Stomach smooth muscle (tissue), 2 donors: ENCODE results near the gene ADRA2C.

Experiments used
- H3K27ac ChIP-seq: one replicate; pipeline ENCODE4 v1.7.0; 2013; ENCODE audit warnings: mild to moderate bottlenecking, low read length, inconsistent platforms
- H3K27me3 ChIP-seq, 2 donors: one replicate each; pipeline ENCODE4 v1.7.0; 2013; ENCODE audit warnings: low read length in 2 of 2; ENCODE audit not compliant: insufficient read depth in 2 of 2, control insufficient read depth in 1 of 2
- H3K36me3 ChIP-seq, 2 donors: one replicate each; pipeline ENCODE4 v1.7.0; 2013; ENCODE audit warnings: low read length in 2 of 2; ENCODE audit not compliant: control insufficient read depth in 2 of 2, insufficient read depth in 2 of 2
- H3K4me1 ChIP-seq: one replicate; pipeline ENCODE4 v1.7.0; 2013; ENCODE audit warnings: low read length; ENCODE audit not compliant: control insufficient read depth, insufficient read depth
- H3K4me3 ChIP-seq, 2 donors: one replicate each; pipeline ENCODE4 v1.7.0; 2013; ENCODE audit warnings: low read length in 2 of 2
- H3K9ac ChIP-seq, 2 donors: one replicate each; pipeline ENCODE4 v1.7.0; 2013; ENCODE audit warnings: low read length in 2 of 2, mild to moderate bottlenecking in 1 of 2
- H3K9me3 ChIP-seq, 2 donors: one replicate each; pipeline ENCODE4 v1.7.0; 2013; ENCODE audit warnings: low read length in 2 of 2; ENCODE audit not compliant: control insufficient read depth in 2 of 2
- donor health status: healthy.
- donor health status: Pancreatic carcinoma.

ADRA2C gene

DNA sequence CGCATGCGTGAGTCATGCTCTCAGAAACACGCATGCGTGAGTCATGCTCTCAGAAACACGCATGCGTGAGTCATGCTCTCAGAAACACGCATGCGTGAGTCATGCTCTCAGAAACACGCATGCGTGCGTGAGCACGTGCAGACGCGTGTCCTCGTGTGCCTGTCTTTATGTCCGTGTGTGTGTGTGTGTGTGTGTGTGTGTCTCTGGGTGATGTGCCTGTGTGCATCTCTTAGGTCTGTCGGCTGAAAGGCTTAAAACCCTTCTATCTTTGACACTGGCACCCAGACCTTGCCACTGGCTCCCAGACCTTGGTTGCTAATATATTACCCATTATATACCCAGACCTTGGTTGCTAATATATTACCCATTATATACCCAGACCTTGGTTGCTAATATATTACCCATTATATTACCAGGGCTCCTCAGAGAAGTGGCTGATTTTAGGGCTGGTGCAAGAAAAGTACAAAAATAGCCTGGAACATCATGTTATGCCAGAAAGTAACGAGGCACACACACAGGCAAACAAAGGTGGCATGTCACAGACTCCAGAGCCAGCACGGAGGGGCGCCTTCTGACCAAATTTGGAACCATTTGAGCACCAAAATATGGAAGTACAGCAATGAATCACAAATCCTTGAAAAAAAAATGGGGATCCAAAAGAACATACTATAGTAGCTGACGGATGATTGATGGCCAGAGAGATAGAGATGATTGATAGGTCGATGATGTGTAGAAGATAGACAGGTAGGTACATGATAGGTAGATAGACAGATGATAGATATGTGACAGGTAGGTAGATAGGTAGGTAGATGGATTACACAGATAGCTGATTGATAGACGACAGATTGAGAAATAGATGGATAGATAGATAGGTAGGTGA lies 19.2 kb upstream of the ADRA2C start:
- Histone ChIP-seq H3K4me1 (no peaks in the 10 kb centered on the region), H3K9me3 (peaks cover 0 to 6% of the 10 kb centered on the region in 2 donors), H3K27ac (no peak overlapping the region), H3K36me3 (no peaks in the 10 kb centered on the region), H3K4me3 (no peak overlapping the region), H3K27me3 (peaks cover 51 to 52% of the 10 kb centered on the region in 2 donors), H3K9ac (no peak overlapping the region)

DNA sequence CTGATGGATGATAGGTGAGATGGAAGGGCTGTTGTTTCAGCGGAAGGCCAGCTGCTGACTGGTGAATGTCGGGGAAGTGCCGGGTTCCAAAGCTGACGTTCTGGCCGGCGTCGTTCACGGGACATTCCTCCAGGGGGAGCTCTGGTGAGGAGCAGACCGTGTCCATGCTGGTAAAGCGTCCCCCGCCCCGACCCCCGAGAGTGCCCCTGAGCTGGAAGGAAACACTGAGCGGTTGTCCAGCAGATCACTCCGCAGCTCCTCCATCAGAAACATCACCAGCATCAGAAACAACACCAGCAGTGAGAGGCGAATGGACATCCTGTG lies 18.6 kb upstream of the ADRA2C start:
- Histone ChIP-seq H3K36me3 (no peaks in the 10 kb centered on the region), H3K27me3 (peaks cover 45 to 50% of the 10 kb centered on the region in 2 donors), H3K9ac (no peak overlapping the region), H3K4me3 (no peak overlapping the region), H3K9me3 (peaks cover 0 to under 1% of the 10 kb centered on the region in 2 donors), H3K27ac (no peak overlapping the region), H3K4me1 (no peaks in the 10 kb centered on the region)

DNA sequence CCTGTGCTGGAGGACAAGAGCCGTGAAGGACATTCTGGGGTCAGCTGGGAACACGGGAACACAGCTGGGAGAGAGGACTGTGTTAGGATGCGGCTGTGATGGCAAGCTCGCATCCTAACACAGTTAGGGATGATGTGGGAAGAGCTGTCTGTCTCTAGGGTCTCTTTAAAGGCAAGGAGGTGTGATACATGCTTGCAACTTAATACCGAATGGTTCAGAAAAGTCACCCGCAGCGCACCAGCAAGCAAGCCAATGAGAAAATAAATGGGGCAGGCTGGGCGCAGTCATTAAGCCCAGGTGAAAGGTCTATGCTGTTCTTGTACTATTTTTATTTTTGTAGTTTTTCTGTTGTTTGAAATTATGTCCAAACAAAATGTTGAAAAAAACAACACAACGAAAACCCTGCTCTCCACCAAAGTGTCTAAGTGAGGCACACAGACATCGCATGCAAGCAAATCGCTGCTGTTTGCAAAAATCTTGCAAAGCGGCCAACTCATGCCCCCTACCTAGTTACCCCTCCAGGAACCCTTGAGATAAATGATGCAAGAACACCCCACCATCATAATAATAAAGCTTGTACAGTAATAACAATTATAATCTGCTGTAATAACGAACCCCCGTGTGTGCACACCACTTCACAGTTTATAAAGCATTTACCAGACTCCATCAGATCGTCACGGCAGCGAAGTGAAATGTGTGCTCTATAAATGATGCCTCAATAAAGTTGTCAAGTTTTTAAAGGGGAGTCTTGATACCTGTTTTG lies 17.9 kb upstream of the ADRA2C start:
- H3K4me3 ChIP-seq, result no peak overlapping the region
- no peak overlapping the region for H3K9ac ChIP-seq
- H3K36me3 ChIP-seq, result no peaks in the 10 kb centered on the region
- no peak overlapping the region for H3K27ac ChIP-seq
- no peaks in the 10 kb centered on the region for H3K4me1 ChIP-seq
- no peaks in the 10 kb centered on the region for H3K9me3 ChIP-seq
- peaks cover 37 to 43% of the 10 kb centered on the region in 2 donors for H3K27me3 ChIP-seq

DNA sequence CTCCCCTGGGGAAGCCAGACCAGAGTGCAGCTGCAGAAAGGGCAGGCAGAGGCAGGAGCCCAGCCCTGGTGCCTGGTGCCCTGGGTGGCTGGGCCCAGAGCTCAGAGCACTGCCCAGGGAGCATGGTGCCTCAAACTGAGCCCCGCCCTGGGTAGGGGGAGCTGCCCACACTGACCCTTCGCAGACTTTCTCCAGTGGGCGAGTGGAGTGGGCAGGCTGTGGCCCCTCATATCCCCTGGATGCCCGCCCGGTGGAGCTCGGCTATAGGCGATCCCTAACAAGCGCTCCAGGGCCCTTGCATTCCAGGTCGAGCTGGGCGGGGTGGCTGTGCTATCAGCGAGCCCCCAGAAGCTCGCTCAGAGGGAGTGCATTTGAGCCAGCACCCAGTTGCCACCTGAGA lies 17.1 kb upstream of the ADRA2C start:
- H3K36me3 ChIP-seq, result no peaks in the 10 kb centered on the region
- H3K27ac ChIP-seq, result no peak overlapping the region
- H3K4me3 ChIP-seq, result no peak overlapping the region
- H3K9ac ChIP-seq, result no peak overlapping the region
- H3K27me3 ChIP-seq, result peaks cover 33 to 36% of the 10 kb centered on the region in 2 donors
- H3K9me3 ChIP-seq, result no peaks in the 10 kb centered on the region
- H3K4me1 ChIP-seq, result no peaks in the 10 kb centered on the region

DNA sequence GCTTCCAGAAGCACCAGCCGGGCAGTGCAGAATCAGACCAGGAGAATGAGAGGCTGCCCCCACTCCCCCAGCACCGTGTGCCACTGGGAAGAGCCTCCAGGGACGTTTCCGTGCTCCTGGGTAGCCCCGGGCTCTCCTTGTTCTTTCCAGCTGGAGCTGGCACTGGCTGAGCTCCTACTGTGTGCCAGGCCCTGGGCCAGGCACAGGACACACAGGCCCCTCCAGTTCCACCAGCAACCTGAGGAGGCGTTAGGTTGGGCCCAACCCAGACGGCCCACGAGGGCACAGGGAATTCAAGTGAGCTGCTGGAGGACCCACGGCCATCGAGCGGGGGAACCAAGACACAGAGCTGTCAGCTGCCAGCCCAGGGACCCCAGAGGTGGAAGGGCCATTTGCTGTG lies 15.9 kb upstream of the ADRA2C start:
- Histone ChIP-seq H3K27me3 (peaks cover 21 to 27% of the 10 kb centered on the region in 2 donors), H3K4me3 (no peak overlapping the region), H3K9me3 (no peaks in the 10 kb centered on the region), H3K9ac (no peak overlapping the region), H3K36me3 (no peaks in the 10 kb centered on the region), H3K4me1 (no peaks in the 10 kb centered on the region), H3K27ac (no peak overlapping the region)

DNA sequence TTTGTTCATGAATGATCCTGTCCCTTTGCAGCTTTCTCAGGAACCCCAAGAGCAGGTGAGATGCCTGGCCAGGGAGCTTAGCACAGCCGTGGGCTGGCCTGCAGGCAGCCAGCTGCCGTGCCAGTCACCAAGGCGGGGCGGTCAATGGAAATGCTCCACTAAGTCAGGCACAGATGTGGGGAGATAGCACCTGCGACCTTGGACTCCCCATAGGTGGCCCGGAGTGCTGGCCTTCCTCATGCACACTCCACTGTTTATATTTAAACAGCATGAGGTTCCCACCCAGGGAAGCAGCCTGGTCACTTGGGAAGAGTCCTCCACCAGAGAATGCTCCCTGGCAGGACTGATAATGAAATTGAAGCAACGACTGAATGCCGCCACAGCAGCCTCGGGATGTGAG lies 14.2 kb upstream of the ADRA2C start:
- H3K4me1 ChIP-seq, result no peaks in the 10 kb centered on the region
- H3K4me3 ChIP-seq, result no peak overlapping the region
- H3K9me3 ChIP-seq, result peaks cover 0 to 6% of the 10 kb centered on the region in 2 donors
- no peak overlapping the region for H3K27ac ChIP-seq
- H3K9ac ChIP-seq, result no peak overlapping the region
- no peaks in the 10 kb centered on the region for H3K36me3 ChIP-seq
- peaks cover 8 to 20% of the 10 kb centered on the region in 2 donors for H3K27me3 ChIP-seq

DNA sequence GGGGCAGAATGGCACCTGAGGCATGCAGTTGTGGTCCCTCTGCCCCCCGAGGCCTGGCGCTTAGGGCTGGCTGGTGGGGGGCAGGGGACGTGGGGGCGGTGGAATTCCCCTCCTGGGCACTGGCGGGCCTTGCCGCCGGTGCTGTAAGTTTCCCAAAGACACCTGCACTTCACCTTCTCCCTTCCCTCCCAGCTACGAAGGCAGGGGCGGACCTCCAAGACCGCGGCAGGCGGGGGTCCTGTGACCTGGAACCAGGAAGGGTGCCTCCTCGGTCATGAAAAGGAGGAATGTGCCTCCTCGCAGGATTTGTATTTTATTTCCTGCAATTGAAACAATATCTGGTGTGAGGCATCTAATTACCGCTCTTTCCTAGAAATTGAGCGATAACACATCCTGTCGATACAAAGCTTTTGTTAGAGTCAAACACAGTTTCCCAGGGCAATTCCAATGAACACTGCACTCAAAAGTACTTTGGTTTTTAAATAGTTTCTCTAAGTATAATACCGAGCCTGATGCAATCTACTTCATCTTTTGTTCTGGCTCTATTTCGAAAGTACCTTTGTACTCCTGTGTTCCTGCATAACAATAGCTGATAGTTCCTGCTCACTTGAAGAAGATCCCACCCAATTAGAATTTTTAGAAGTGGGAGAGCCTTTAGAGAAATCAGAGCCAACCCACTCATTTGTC lies 12.3 kb upstream of the ADRA2C start:
- no peak overlapping the region for H3K27ac ChIP-seq
- H3K4me3 ChIP-seq, result no peak overlapping the region
- H3K9me3 ChIP-seq, result peaks cover 0 to 9% of the 10 kb centered on the region in 2 donors
- H3K4me1 ChIP-seq, result no peaks in the 10 kb centered on the region
- no peak overlapping the region for H3K9ac ChIP-seq
- H3K36me3 ChIP-seq, result no peaks in the 10 kb centered on the region
- peaks cover 3 to 16% of the 10 kb centered on the region in 2 donors for H3K27me3 ChIP-seq

DNA sequence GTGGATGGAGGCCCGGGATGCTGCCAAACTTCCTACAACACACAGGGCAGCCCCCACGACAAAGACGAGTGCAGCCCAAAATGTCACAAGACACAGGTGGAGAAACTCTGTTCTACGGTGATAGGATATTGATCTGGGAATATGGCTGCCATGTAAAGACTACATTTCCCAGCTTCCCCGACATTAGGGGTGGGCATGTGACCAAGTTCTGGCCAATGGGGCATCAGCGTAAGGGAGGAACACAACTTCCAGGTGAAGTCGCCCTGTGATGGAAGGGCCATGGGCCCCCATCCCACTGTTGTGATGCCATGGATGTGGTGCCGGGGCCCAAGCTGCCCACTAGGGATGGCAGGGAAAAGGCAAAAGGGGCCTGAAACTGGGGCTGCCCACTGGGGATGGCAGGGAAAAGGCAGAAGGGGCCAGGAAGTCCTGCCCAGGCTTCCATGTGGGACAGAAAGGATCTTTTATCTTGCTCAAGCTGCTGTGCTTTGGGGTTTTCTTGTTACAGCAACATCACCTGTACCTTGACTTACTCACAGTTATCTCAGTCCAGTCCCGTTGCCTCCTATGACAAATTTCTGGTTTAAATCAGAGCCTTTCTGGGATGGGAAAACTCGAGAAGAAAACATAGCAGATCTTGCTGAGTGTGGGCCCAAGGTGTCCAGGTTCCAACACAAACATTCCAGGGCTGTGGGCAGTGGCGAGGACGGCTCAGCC lies 9.7 kb upstream of the ADRA2C start:
- H3K9ac ChIP-seq, result no peak overlapping the region
- H3K4me3 ChIP-seq, result no peak overlapping the region
- peaks cover 3 to 13% of the 10 kb centered on the region in 2 donors for H3K27me3 ChIP-seq
- peaks cover 0 to 9% of the 10 kb centered on the region in 2 donors for H3K9me3 ChIP-seq
- H3K4me1 ChIP-seq, result no peaks in the 10 kb centered on the region
- no peaks in the 10 kb centered on the region for H3K36me3 ChIP-seq
- no peak overlapping the region for H3K27ac ChIP-seq

DNA sequence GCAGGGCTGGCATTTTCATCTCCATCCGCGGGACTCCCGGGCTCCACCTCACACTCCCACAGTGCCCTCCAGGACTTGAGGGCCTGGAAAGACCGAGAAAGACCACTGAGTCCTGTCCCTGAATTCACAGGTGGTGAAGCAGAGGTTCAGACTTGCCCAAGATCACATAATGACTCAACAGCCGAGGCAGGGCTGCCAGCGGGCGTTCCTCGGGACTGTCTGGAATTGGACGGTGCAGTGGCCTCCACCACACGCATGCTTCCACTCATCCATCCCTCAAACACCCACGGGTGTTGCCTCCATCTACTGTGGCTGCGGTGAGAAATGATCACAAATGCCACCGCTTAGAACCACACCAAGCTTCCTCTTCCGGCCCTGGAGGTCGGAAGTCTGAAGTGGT lies 6.9 kb upstream of the ADRA2C start:
- peaks cover 0 to 9% of the 10 kb centered on the region in 2 donors for H3K9me3 ChIP-seq
- H3K27ac ChIP-seq, result no peak overlapping the region
- H3K36me3 ChIP-seq, result no peaks in the 10 kb centered on the region
- no peak overlapping the region for H3K9ac ChIP-seq
- peaks cover 0 to 8% of the 10 kb centered on the region in 2 donors for H3K27me3 ChIP-seq
- H3K4me1 ChIP-seq, result peaks cover 5% of the 10 kb centered on the region
- no peak overlapping the region for H3K4me3 ChIP-seq

DNA sequence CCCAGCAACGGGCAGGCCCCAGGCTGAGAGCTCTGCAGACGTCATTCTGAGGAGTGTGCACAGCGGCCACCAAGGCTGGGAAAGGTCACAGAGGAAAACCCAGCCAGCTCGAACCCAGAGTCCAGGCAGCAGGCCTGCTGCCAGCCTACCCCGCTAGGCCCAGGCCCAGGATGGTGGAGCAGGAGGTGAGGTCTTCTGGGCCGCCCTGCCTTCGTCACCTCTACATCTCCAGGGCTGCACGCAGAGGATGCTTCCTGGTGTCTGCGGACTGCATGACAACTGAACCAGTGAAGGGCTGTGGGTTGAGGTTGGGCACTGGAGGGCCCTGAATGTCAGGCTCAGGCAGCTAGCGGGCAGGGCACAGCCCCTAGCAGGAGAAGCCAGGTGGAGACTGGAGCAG lies 5.8 kb upstream of the ADRA2C start:
- Histone ChIP-seq H3K9me3 (peaks cover 0 to 9% of the 10 kb centered on the region in 2 donors), H3K27me3 (peaks cover 0 to 9% of the 10 kb centered on the region in 2 donors)

More for the DNA sequence above, 5.8 kb upstream of the ADRA2C start:
- Histone ChIP-seq H3K27ac (no peak overlapping the region), H3K4me3 (no peak overlapping the region), H3K36me3 (no peaks in the 10 kb centered on the region), H3K4me1 (peaks cover 11% of the 10 kb centered on the region), H3K9ac (no peak overlapping the region)
